Measurements from ENCODE around the gene SH3GL1. TPM values are rescaled to one million over a fixed set of nuclear protein-coding genes. Genes with fewer than 3 reads are reported as not detected.

SH3GL1 gene
- polyA plus RNA-seq, 1 experiment: 89.4 TPM

DNA sequence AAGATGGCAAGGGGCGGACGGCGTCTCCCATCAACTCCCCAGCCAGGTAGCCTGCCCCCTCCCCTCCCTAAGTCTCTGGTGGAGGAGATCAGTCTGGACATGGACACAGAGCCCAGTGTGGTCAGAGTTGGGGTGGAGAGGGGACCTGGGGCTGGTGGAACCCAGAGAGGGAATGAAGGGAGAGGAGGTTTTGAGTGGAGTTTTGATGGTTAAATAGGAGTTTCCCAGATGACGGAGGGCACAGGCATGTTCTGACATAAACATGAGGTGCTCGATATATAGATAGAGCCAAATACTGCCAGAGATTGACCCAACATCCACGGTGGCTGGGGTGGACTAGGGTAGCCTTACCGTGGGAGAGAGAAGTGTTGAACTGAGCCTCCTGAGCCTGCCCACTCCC lies 81.9 kb downstream of the SH3GL1 start:
- CTCF ChIA-PET: interaction anchor here (0.5 kb wide), 1 partner anchor 35 kb away, joined by 3 read pairs; no protein-coding TSS in a partner anchor
- POLR2A ChIA-PET: no interaction called here
- TF ChIP-seq, protein P1, sequence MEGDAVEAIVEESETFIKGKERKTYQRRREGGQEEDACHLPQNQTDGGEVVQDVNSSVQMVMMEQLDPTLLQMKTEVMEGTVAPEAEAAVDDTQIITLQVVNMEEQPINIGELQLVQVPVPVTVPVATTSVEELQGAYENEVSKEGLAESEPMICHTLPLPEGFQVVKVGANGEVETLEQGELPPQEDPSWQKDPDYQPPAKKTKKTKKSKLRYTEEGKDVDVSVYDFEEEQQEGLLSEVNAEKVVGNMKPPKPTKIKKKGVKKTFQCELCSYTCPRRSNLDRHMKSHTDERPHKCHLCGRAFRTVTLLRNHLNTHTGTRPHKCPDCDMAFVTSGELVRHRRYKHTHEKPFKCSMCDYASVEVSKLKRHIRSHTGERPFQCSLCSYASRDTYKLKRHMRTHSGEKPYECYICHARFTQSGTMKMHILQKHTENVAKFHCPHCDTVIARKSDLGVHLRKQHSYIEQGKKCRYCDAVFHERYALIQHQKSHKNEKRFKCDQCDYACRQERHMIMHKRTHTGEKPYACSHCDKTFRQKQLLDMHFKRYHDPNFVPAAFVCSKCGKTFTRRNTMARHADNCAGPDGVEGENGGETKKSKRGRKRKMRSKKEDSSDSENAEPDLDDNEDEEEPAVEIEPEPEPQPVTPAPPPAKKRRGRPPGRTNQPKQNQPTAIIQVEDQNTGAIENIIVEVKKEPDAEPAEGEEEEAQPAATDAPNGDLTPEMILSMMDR (IDR thresholded peaks at IDR 0.05; ENCODE audit: insufficient read depth, low read depth, low read length): no peak
- Histone ChIP-seq H3K36me3 (ENCODE audit: control insufficient read depth, insufficient read depth, low read length) (peaks cover 3% of the 10 kb centered on the region), H3K4me3 (ENCODE audit: low read depth, low read length) (no peak overlapping the region), H3K27me3 (ENCODE audit: control insufficient read depth, insufficient read depth, low read length) (no peaks in the 10 kb centered on the region)
- no peak for DNase-seq (ENCODE audit: low read depth)

DNA sequence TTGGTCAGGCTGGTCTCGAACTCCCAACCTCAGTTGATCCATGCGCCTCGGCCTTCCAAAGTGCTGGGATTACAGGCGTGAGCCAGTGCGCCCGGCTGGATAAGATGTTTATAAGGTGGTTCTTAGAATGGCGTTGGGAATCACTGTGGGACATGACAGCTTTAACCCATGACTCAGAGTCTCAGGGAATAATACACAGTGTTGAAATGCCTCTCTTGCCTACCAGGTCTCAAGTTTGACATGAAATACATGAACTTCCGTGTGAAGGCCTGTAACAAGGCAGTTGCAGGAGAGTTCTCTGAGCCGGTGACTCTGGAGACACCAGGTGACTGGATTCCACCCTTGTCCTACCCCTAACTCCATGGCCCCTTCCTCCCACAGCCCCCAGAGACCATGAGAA lies 83.4 kb downstream of the SH3GL1 start:
- TF ChIP-seq, protein P1 (IDR thresholded peaks at IDR 0.05; ENCODE audit: insufficient read depth, low read depth, low read length): no peak
- POLR2A ChIA-PET: no interaction called here
- Histone ChIP-seq H3K4me3 (ENCODE audit: low read depth, low read length) (no peak overlapping the region), H3K36me3 (ENCODE audit: control insufficient read depth, insufficient read depth, low read length) (peaks cover 4% of the 10 kb centered on the region), H3K27me3 (ENCODE audit: control insufficient read depth, insufficient read depth, low read length) (no peaks in the 10 kb centered on the region)
- CTCF ChIA-PET: no interaction called here
- no peak for DNase-seq (ENCODE audit: low read depth)

DNA sequence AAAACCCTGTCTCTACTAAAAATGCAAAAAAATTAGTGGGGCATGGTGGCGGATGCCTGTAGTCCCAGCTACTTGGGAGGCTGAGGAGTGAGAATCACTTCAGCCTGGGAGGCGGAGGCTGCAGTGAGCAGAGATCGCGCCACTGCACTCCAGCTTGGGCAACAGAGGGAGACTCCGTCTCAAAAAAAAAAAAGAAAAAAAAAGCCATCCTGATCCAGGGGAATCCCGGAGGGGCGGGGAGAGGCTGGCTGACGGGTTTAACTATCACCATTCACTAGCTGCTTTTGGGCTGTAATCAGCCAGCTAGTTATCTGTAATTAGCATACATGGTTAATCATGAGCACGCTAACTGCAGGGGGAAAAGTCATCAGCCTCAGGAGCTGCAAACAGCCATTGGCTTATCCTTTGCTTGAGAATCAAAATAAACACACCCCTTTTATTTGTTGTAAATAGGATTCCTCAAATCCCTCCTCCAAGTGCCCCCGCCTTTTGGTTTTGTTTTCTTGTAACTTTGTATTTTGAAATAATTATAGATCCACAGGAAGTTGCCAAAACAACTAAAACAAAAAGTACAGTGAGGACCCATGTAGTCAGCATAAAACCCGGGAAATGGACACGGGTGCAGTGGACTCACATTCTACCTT lies 86.4 kb downstream of the SH3GL1 start:
- CTCF ChIA-PET: interaction anchor here (0.6 kb wide), 1 partner anchor 211 kb away, joined by 3 read pairs; no protein-coding TSS in a partner anchor

More for the DNA sequence above, 86.4 kb downstream of the SH3GL1 start:
- TF ChIP-seq, protein P1 (IDR thresholded peaks at IDR 0.05; ENCODE audit: insufficient read depth, low read depth, low read length): no peak
- peaks cover 5% of the 10 kb centered on the region for H3K36me3 ChIP-seq (ENCODE audit: control insufficient read depth, insufficient read depth, low read length)
- no peak for DNase-seq (ENCODE audit: low read depth)
- POLR2A ChIA-PET: no interaction called here
- no peaks in the 10 kb centered on the region for H3K27me3 ChIP-seq (ENCODE audit: control insufficient read depth, insufficient read depth, low read length)
- no peak overlapping the region for H3K4me3 ChIP-seq (ENCODE audit: low read depth, low read length)

Small RNAs within 50 kb of the gene (small RNA-seq; reads per million reads assigned to genes)
- gene MIR4746 (ENCODE audit: insufficient read length, low read depth, low replicate concordance): not detected

Other genes with a start within 250 kb of the SH3GL1 start
- gene CREB3L3, start 246.9 kb downstream of the SH3GL1 start, polyA plus RNA-seq (2011; rRNA removed): not detected in 2 replicates
- gene SIRT6, start 218.0 kb downstream of the SH3GL1 start, polyA plus RNA-seq (2011; rRNA removed): 14.6 and 22.3 TPM in 2 replicates
- gene ANKRD24, start 217.9 kb downstream of the SH3GL1 start, polyA plus RNA-seq (2011; rRNA removed): 0.22 and 0.25 TPM in 2 replicates
- 1.2 TPM in 2 replicates for gene EBI3, start 171.0 kb downstream of the SH3GL1 start, polyA plus RNA-seq (2011; rRNA removed)
- gene YJU2, start 153.5 kb downstream of the SH3GL1 start, polyA plus RNA-seq (2011; rRNA removed): 12.4 and 14.5 TPM in 2 replicates
- gene SHD, start 121.3 kb downstream of the SH3GL1 start, polyA plus RNA-seq (2011; rRNA removed): not detected in 2 replicates
- not detected in 2 replicates for gene TMIGD2, start 98.2 kb downstream of the SH3GL1 start, polyA plus RNA-seq (2011; rRNA removed)
- gene FSD1, start 95.9 kb downstream of the SH3GL1 start, polyA plus RNA-seq (2011; rRNA removed): 3.9 and 11.9 TPM in 2 replicates
- gene STAP2, start 61.7 kb downstream of the SH3GL1 start, polyA plus RNA-seq (2011; rRNA removed): 5.6 and 7.8 TPM in 2 replicates
- gene MPND, start 57.0 kb downstream of the SH3GL1 start, polyA plus RNA-seq (2011; rRNA removed): 4.9 and 5.3 TPM in 2 replicates
- 6.3 and 11.4 TPM in 2 replicates for gene CHAF1A, start 2.1 kb upstream of the SH3GL1 start, polyA plus RNA-seq (2011; rRNA removed)
- 85.5 and 127 TPM in 2 replicates for gene UBXN6, start 57.2 kb upstream of the SH3GL1 start, polyA plus RNA-seq (2011; rRNA removed)
- 23.8 and 26.0 TPM in 2 replicates for gene HDGFL2, start 71.8 kb upstream of the SH3GL1 start, polyA plus RNA-seq (2011; rRNA removed)
- gene PLIN4, start 117.9 kb upstream of the SH3GL1 start, polyA plus RNA-seq (2011; rRNA removed): 0.01 TPM in 2 replicates
- not detected in 2 replicates for gene PLIN5, start 134.7 kb upstream of the SH3GL1 start, polyA plus RNA-seq (2011; rRNA removed)
- gene LRG1, start 139.5 kb upstream of the SH3GL1 start, polyA plus RNA-seq (2011; rRNA removed): 0.02 TPM in 1 of 2 replicates, not detected in the other
- 0.11 and 0.22 TPM in 2 replicates for gene SEMA6B, start 159.1 kb upstream of the SH3GL1 start, polyA plus RNA-seq (2011; rRNA removed)
- 3.7 and 4.8 TPM in 2 replicates for gene TNFAIP8L1, start 239.0 kb upstream of the SH3GL1 start, polyA plus RNA-seq (2011; rRNA removed)

Measured in BJ (cell line).